K562 (cell line): ENCODE measurements around the gene ZNF672. TPM values are rescaled to one million over a fixed set of nuclear protein-coding genes. Genes with fewer than 3 reads are reported as not detected.
A peak's percentile ranks its signal among the peaks of the same experiment; 100 is the strongest.

Experiments used
- CCNT2 ChIP-seq: IDR thresholded peaks from 2 replicates; pipeline ENCODE4 v1.6.1; 2011; ENCODE audit warnings: borderline replicate concordance, low read depth, mild to moderate bottlenecking, moderate library complexity, mixed read lengths, low read length; ENCODE audit not compliant: insufficient read length; ENCODE audit errors: extremely low read depth
- CHD1 ChIP-seq: fragments of 200-600 bp; sonication (generic); IDR thresholded peaks from one replicate; pipeline ENCODE4 v1.6.1; 2012; ENCODE audit warnings: mild to moderate bottlenecking, moderate library complexity, low read length, inconsistent platforms
- DIDO1 ChIP-seq: fragments of 450-650 bp; IDR thresholded peaks from 2 replicates; pipeline ENCODE4 v1.6.1; 2016; ENCODE audit warnings: low read depth, missing biosample characterization, missing genetic modification characterization
- E2F3 ChIP-seq: fragments of 250-450 bp; sonication (Bioruptor Pico); IDR thresholded peaks from 2 replicates; pipeline ENCODE4 v1.4.0; 2020; ENCODE audit warnings: mild to moderate bottlenecking
- EP300 ChIP-seq: IDR thresholded peaks from 2 replicates; pipeline ENCODE4 v1.6.1; 2012; ENCODE audit warnings: low read length, improper control_type of control experiment
- EWSR1 ChIP-seq: fragments of 450-650 bp; IDR thresholded peaks from 2 replicates; pipeline ENCODE4 v1.6.1; 2018; ENCODE audit warnings: borderline replicate concordance, mild to moderate bottlenecking, low read depth, moderate library complexity; ENCODE audit not compliant: partially characterized antibody
- GATA2 ChIP-seq: sonication (generic); formaldehyde crosslinking; IDR thresholded peaks from 2 replicates; pipeline ENCODE4 v1.4.0; 2020; ENCODE audit warnings: mild to moderate bottlenecking, missing genetic modification reagents
- GTF2F1 ChIP-seq: IDR thresholded peaks from 2 replicates; pipeline ENCODE4 v1.6.1; 2011; ENCODE audit warnings: low read depth, low read length, improper control_type of control experiment
- HEY1 ChIP-seq: fragments of 250-450 bp; sonication (Bioruptor Pico); IDR thresholded peaks from 2 replicates; pipeline ENCODE4 v1.5.0; 2020; ENCODE audit warnings: mild to moderate bottlenecking, moderate library complexity, borderline replicate concordance
- JUND ChIP-seq, 2 experiments: IDR thresholded peaks; 2 replicates in 1 of 2; 3 replicates in 1 of 2; pipeline ENCODE4 v1.6.1; 2011; ENCODE audit warnings: borderline replicate concordance in 2 of 2, low read depth in 2 of 2, low read length in 2 of 2, improper control_type of control experiment in 1 of 2, missing biosample characterization in 1 of 2, missing genetic modification characterization in 1 of 2, missing genetic modification reagents in 1 of 2
- KHSRP ChIP-seq: fragments of 450-650 bp; IDR thresholded peaks from 2 replicates; pipeline ENCODE4 v1.6.1; 2017
- PURB ChIP-seq: sonication (generic); formaldehyde crosslinking; IDR thresholded peaks from 2 replicates; pipeline ENCODE4 v1.9.0; 2021; ENCODE audit warnings: low read depth, mild to moderate bottlenecking, missing genetic modification reagents
- RBBP5 ChIP-seq: fragments of 200-600 bp; sonication (generic); IDR thresholded peaks from 2 replicates; pipeline ENCODE4 v1.6.1; 2012; ENCODE audit warnings: borderline replicate concordance, mild to moderate bottlenecking, low read length, control low read depth, inconsistent platforms; ENCODE audit not compliant: insufficient read depth, poor library complexity, severe bottlenecking
- RBFOX2 ChIP-seq: fragments of 200-400 bp; formaldehyde crosslinking; IDR thresholded peaks from 2 replicates; pipeline ENCODE4 v1.6.1; 2017; ENCODE audit warnings: low read depth, mild to moderate bottlenecking, low read length, moderate library complexity
- SIX5 ChIP-seq, 2 experiments: IDR thresholded peaks; 2 replicates each; pipeline ENCODE4 v1.6.1; 2011; ENCODE audit warnings: low read length in 2 of 2, borderline replicate concordance in 1 of 2, low read depth in 1 of 2, mild to moderate bottlenecking in 1 of 2, moderate library complexity in 1 of 2; ENCODE audit not compliant: insufficient read depth in 1 of 2
- SNRNP70 ChIP-seq: fragments of 200-400 bp; formaldehyde crosslinking; optimal IDR thresholded peaks from 2 replicates; pipeline ENCODE3; 2017; ENCODE audit warnings: low read depth, low read length
- TRIM28 ChIP-seq: fragments of 450-650 bp; IDR thresholded peaks from 2 replicates; pipeline ENCODE4 v1.6.1; 2017
- ZNF184 ChIP-seq: sonication (generic); formaldehyde crosslinking; IDR thresholded peaks from 2 replicates; pipeline ENCODE4 v1.5.0; 2020; ENCODE audit warnings: missing genetic modification reagents
- ZNF274 ChIP-seq: IDR thresholded peaks from 2 replicates; pipeline ENCODE4 v1.6.1; 2011; ENCODE audit warnings: low read depth, mild to moderate bottlenecking, low read length, moderate library complexity, borderline replicate concordance
- polyA plus RNA-seq, 8 experiments: library from polyadenylated mRNA; depleted of rRNA in 4 of 8; stranded (reverse) in 5 of 8; unstranded in 3 of 8; fragments of >200 nt; fragmentation: Nextera tagmentation in 2 of 8; fragmentation: Illumina TruSeq in 1 of 8; extraction: Ambion mirVana in 2 of 8; extraction: Trizol in 1 of 8; gene quantifications; 2 replicates each; pipeline versions ENCODE4 v1.2.1 to v1.2.3, GENCODE V29; 2011 to 2014; ENCODE audit warnings: inconsistent platforms in 1 of 8, missing spikeins in 1 of 8
- total RNA-seq, 7 experiments: library from RNA; depleted of rRNA in 6 of 7; stranded (reverse); fragments of >200 nt in 6 of 7; fragmentation: Illumina TruSeq in 2 of 7; extraction: Trizol in 2 of 7; gene quantifications; 2 replicates each; pipeline versions ENCODE4 v1.2.1 to v1.2.3, GENCODE V29; 2011 to 2021; ENCODE audit warnings: low replicate concordance in 1 of 7
- TF ChIP-seq, protein P1 (sequence below): fragments of 250-450 bp; sonication (Bioruptor Pico); IDR thresholded peaks from 2 replicates; pipeline ENCODE4 v1.8.0; 2021; ENCODE audit warnings: moderate library complexity, mild to moderate bottlenecking, inconsistent platforms
- TF ChIP-seq, protein P2 (sequence below): fragments of 450-650 bp; IDR thresholded peaks from 2 replicates; pipeline ENCODE4 v1.6.1; 2014; ENCODE audit warnings: low read depth, mild to moderate bottlenecking, moderate library complexity, borderline replicate concordance
- TF ChIP-seq, protein P3 (sequence below): sonication (generic); formaldehyde crosslinking; IDR thresholded peaks from 2 replicates; pipeline ENCODE4 v1.8.0; 2023; ENCODE audit warnings: mild to moderate bottlenecking, missing genetic modification reagents

The ZNF672 gene
- total and polyA plus RNA-seq, 9 of the 15 experiments (the other 6 are each of a cell fraction or from before 2014, with no cell fraction given), result 1.9 to 57.9 (median 24.1) TPM

DNA sequence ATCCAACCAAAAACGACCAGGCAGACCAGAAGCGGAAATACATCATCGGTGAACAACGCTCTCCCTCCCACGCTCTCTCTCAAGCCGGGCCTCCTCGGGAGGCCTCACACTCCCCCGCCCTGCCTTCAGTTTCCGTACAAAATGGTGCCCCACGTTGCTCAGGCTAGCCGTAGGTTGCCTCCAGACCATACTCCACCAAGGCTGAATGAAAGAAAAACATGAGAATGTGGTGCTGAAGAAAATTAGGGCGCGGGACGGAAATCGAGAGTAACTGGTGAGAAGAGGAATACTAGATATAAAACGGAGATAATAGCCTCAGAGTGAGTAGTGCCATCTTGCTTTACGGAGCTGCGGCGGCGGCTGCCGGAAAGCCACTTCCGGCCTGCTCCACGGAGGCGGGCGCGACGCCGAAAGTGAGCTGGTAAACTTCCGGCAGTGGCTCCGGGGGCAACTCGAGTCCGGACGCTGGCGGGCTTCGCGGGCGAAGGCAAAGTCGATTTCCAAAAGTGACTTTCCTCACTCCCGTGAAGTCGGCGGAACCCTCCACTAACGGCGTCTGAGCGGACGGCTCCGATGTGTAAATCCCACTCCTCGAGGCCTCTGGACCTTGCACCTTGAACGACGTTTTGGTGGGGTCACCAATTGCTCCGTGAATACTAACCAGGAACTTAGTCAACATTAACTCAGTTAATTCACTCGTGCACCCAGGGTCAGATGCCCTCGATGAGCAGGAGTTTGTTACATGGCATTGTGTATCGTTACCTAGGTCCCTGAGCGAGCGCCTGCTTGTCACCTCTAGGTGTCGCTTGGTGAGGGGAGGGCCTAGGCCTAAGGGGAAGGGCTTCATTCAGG, 11.9 kb upstream of the ZNF672 start, which contains the start of gene SH3BP5L (continued):
- TF ChIP-seq E2F3, result peak; percentile 47; the same call in 1 of the 2 replicates
- no peak for TF ChIP-seq CCNT2
- TF ChIP-seq CHD1, result peak; percentile 20
- TF ChIP-seq PURB, result no peak
- peak; percentile 33; the same call in 1 of the 2 replicates for TF ChIP-seq DIDO1 (tag)
- TF ChIP-seq HEY1, result no peak
- no peak for TF ChIP-seq GATA2 (CRISPR knock-in tag)
- TF ChIP-seq SNRNP70, result no peak
- TF ChIP-seq RBFOX2, result peak; percentile 92
- TF ChIP-seq JUND (IDR thresholded peaks at IDR 0.05; ENCODE audit: borderline replicate concordance, low read depth, low read length), result peak; percentile 9
- TF ChIP-seq JUND (tag; IDR thresholded peaks at IDR 0.05; ENCODE audit: borderline replicate concordance, low read depth, low read length), result peak; percentile 31; the same call in 1 of the 3 replicates
- TF ChIP-seq, protein P1, sequence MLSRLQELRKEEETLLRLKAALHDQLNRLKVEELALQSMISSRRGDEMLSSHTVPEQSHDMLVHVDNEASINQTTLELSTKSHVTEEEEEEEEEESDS (CRISPR knock-in tag), result no peak
- TF ChIP-seq EP300, result peak; percentile 9
- TF ChIP-seq, protein P2, sequence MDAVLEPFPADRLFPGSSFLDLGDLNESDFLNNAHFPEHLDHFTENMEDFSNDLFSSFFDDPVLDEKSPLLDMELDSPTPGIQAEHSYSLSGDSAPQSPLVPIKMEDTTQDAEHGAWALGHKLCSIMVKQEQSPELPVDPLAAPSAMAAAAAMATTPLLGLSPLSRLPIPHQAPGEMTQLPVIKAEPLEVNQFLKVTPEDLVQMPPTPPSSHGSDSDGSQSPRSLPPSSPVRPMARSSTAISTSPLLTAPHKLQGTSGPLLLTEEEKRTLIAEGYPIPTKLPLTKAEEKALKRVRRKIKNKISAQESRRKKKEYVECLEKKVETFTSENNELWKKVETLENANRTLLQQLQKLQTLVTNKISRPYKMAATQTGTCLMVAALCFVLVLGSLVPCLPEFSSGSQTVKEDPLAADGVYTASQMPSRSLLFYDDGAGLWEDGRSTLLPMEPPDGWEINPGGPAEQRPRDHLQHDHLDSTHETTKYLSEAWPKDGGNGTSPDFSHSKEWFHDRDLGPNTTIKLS, result peak; percentile 64; the same call in 1 of the 2 replicates
- no peak for TF ChIP-seq ZNF184 (CRISPR knock-in tag)
- no peak for TF ChIP-seq EWSR1
- TF ChIP-seq ZNF274, result no peak
- TF ChIP-seq SIX5 (IDR thresholded peaks at IDR 0.05; ENCODE audit: borderline replicate concordance in 1 of 2, insufficient read depth in 1 of 2, low read depth in 1 of 2, low read length in 2 of 2), result peak; percentile 53 to 54; a peak in 3 of 4 replicates
- TF ChIP-seq, protein P3, sequence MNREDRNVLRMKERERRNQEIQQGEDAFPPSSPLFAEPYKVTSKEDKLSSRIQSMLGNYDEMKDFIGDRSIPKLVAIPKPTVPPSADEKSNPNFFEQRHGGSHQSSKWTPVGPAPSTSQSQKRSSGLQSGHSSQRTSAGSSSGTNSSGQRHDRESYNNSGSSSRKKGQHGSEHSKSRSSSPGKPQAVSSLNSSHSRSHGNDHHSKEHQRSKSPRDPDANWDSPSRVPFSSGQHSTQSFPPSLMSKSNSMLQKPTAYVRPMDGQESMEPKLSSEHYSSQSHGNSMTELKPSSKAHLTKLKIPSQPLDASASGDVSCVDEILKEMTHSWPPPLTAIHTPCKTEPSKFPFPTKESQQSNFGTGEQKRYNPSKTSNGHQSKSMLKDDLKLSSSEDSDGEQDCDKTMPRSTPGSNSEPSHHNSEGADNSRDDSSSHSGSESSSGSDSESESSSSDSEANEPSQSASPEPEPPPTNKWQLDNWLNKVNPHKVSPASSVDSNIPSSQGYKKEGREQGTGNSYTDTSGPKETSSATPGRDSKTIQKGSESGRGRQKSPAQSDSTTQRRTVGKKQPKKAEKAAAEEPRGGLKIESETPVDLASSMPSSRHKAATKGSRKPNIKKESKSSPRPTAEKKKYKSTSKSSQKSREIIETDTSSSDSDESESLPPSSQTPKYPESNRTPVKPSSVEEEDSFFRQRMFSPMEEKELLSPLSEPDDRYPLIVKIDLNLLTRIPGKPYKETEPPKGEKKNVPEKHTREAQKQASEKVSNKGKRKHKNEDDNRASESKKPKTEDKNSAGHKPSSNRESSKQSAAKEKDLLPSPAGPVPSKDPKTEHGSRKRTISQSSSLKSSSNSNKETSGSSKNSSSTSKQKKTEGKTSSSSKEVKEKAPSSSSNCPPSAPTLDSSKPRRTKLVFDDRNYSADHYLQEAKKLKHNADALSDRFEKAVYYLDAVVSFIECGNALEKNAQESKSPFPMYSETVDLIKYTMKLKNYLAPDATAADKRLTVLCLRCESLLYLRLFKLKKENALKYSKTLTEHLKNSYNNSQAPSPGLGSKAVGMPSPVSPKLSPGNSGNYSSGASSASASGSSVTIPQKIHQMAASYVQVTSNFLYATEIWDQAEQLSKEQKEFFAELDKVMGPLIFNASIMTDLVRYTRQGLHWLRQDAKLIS, result peak; percentile 86; the same call in 1 of the 2 replicates
- peak; percentile 61 for TF ChIP-seq RBBP5
- no peak for TF ChIP-seq GTF2F1
- no peak for TF ChIP-seq KHSRP
- peak; percentile 52; the same call in 1 of the 2 replicates for TF ChIP-seq TRIM28
